ENCODE measurements around the gene SRGAP3. TPM values are rescaled to one million over a fixed set of nuclear protein-coding genes. Genes with fewer than 3 reads are reported as not detected.
A peak's percentile ranks its signal among the peaks of the same experiment; 100 is the strongest.

SRGAP3 gene
- total RNA-seq, 4 donors from 2014 or later, result 2.0 to 6.9 (median 4.8) TPM

GRCh38 chr3:9136746-9137465 lies 112.5 kb downstream of the SRGAP3 start:
- WGBS, 2 donors (ENCODE audit: low coverage in 1 of 2), result 82 to 94% methylated on average over 9 to 10 of the region's 12 CpGs
- Histone ChIP-seq H3K9me3 (peaks cover 0 to 7% (median 0%) of the 10 kb centered on the region in 3 donors), H3K36me3 (no peaks in the 10 kb centered on the region), H3K4me1 (peaks cover 0 to 24% (median 9%) of the 10 kb centered on the region in 3 donors), H3K27ac (no peak overlapping the region), H3K27me3 (peaks cover 4% of the 10 kb centered on the region), H3K4me3 (peak overlapping the region in 1 of 2 donors; percentile 50)
- no peak for ATAC-seq
- TF ChIP-seq POLR2A (IDR thresholded peaks at IDR 0.05) (no peak), POLR2AphosphoS5 (IDR thresholded peaks at IDR 0.05) (no peak), EP300 (IDR thresholded peaks at IDR 0.05) (no peak), CTCF (IDR thresholded peaks at IDR 0.05) (no peak)

GRCh38 chr3:9135930-9136525 lies 113.4 kb downstream of the SRGAP3 start:
- Histone ChIP-seq H3K4me3 (peak overlapping the region in 1 of 2 donors; percentile 50), H3K9me3 (peaks cover 0 to 7% (median 0%) of the 10 kb centered on the region in 3 donors), H3K4me1 (peaks cover 0 to 15% (median 4%) of the 10 kb centered on the region in 3 donors), H3K36me3 (no peaks in the 10 kb centered on the region), H3K27ac (no peak overlapping the region), H3K27me3 (peaks cover 4% of the 10 kb centered on the region)
- no peak for TF ChIP-seq POLR2AphosphoS5 (IDR thresholded peaks at IDR 0.05)
- no peak for TF ChIP-seq POLR2A (IDR thresholded peaks at IDR 0.05)
- TF ChIP-seq CTCF (IDR thresholded peaks at IDR 0.05), result no peak
- TF ChIP-seq EP300 (IDR thresholded peaks at IDR 0.05), result no peak
- WGBS, 2 donors (ENCODE audit: low coverage in 1 of 2), result 42 to 80% methylated on average over 2 to 13 of the region's 56 CpGs
- ATAC-seq, result peak; percentile 40

GRCh38 chr3:9135526-9135925 lies 113.9 kb downstream of the SRGAP3 start:
- Histone ChIP-seq H3K4me3 (peak overlapping the region in 1 of 2 donors; percentile 50), H3K4me1 (peaks cover 0 to 12% (median 4%) of the 10 kb centered on the region in 3 donors), H3K9me3 (peaks cover 0 to 7% (median 0%) of the 10 kb centered on the region in 3 donors), H3K36me3 (no peaks in the 10 kb centered on the region), H3K27ac (no peak overlapping the region), H3K27me3 (peaks cover 4% of the 10 kb centered on the region)
- TF ChIP-seq POLR2A (IDR thresholded peaks at IDR 0.05), result no peak
- no peak for TF ChIP-seq CTCF (IDR thresholded peaks at IDR 0.05)
- no peak for TF ChIP-seq EP300 (IDR thresholded peaks at IDR 0.05)
- TF ChIP-seq POLR2AphosphoS5 (IDR thresholded peaks at IDR 0.05), result no peak
- ATAC-seq, result no peak
- WGBS, 2 donors (ENCODE audit: low coverage in 1 of 2), result no CpG with 5 or more reads among the region's 6 CpGs

- H3K36me3 ChIP-seq, result no peaks in the 10 kb centered on the region
- H3K27me3 ChIP-seq, result peaks cover 4% of the 10 kb centered on the region
- TF ChIP-seq EP300 (IDR thresholded peaks at IDR 0.05) (no peak), POLR2A (IDR thresholded peaks at IDR 0.05) (no peak), POLR2AphosphoS5 (IDR thresholded peaks at IDR 0.05) (no peak), CTCF (IDR thresholded peaks at IDR 0.05) (no peak)
- ATAC-seq, result no peak
- H3K27ac ChIP-seq, result no peak overlapping the region
- H3K9me3 ChIP-seq, result no peaks in the 10 kb centered on the region
- no peak overlapping the region for H3K4me3 ChIP-seq
- WGBS, 2 donors (ENCODE audit: low coverage in 1 of 2), result 39 to 56% methylated on average over 3 of the region's 3 CpGs
- peaks cover 0 to 12% (median 4%) of the 10 kb centered on the region in 3 donors for H3K4me1 ChIP-seq
These were observed 115.8 kb downstream of the SRGAP3 start for GRCh38 chr3:9133656-9134055.

All from gastroesophageal sphincter (tissue), 4 donors.